Cardiac muscle cell (in vitro differentiated cells and primary cell): ENCODE measurements around the gene SPI1. TPM values are rescaled to one million over a fixed set of nuclear protein-coding genes. Genes with fewer than 3 reads are reported as not detected.
A peak's percentile ranks its signal among the peaks of the same experiment; 100 is the strongest.

ENCODE experiments used
- DNase-seq, 2 donors: peaks; one replicate each; pipeline versions ENCODE4 v3.0.0 to v3.0.0-alpha.2; 2010 to 2017; ENCODE audit warnings: low read depth in 1 of 2, low spot score in 1 of 2
- H3K27ac ChIP-seq: fragments of 200-600 bp; sonication (generic); 2 replicates; pipeline ENCODE4 v1.5.1; 2016
- H3K27me3 ChIP-seq: fragments of 200-600 bp; sonication (generic); 2 replicates; pipeline ENCODE4 v1.6.0; 2016; ENCODE audit warnings: control low read depth
- H3K36me3 ChIP-seq: fragments of 200-600 bp; sonication (generic); 2 replicates; pipeline ENCODE4 v1.5.1; 2016; ENCODE audit warnings: control low read depth
- H3K4me1 ChIP-seq: fragments of 200-600 bp; sonication (generic); 2 replicates; pipeline ENCODE4 v1.8.1; 2017; ENCODE audit warnings: low read depth, mild to moderate bottlenecking, mixed run types
- H3K4me3 ChIP-seq: fragments of 200-600 bp; sonication (generic); 2 replicates; pipeline ENCODE4 v1.5.1; 2016; ENCODE audit warnings: mild to moderate bottlenecking
- H3K9me3 ChIP-seq: fragments of 200-600 bp; sonication (generic); 2 replicates; pipeline ENCODE4 v1.5.1; 2017; ENCODE audit warnings: low read depth, mild to moderate bottlenecking, control low read depth
- CTCF ChIP-seq: IDR thresholded peaks from 2 replicates; pipeline ENCODE4 v1.5.1; 2012; ENCODE audit warnings: low read depth, mild to moderate bottlenecking, low read length
- polyA plus RNA-seq: library from polyadenylated mRNA; unstranded; fragments of >200 nt; fragmentation: Nextera tagmentation; extraction: Ambion mirVana; gene quantifications from 2 replicates; pipeline ENCODE4 v1.2.1, GENCODE V29; 2016
- total RNA-seq: library from RNA; depleted of rRNA; stranded (reverse); fragments of >200 nt; gene quantifications from 2 replicates; pipeline ENCODE4 v1.2.3, GENCODE V29; 2016

Gene SPI1
- total and polyA plus RNA-seq, 2 experiments from 2014 or later, result 0.56 TPM; not detected in 1

- no peak for DNase-seq
- TF ChIP-seq CTCF, result no peak
- peaks cover 58% of the 10 kb centered on the region for H3K36me3 ChIP-seq
- no peak overlapping the region for H3K4me3 ChIP-seq
- no peaks in the 10 kb centered on the region for H3K9me3 ChIP-seq
- H3K27me3 ChIP-seq, result no peaks in the 10 kb centered on the region
- no peaks in the 10 kb centered on the region for H3K4me1 ChIP-seq
- H3K27ac ChIP-seq, result peak overlapping the region; percentile 22
Measured at GRCh38 chr11:47305734-47306483, 72.4 kb downstream of the SPI1 start.

Other genes starting within 250 kb of the SPI1 start
- gene ARFGAP2, start 201.7 kb downstream of the SPI1 start, total RNA-seq, result 136 and 143 TPM in 2 replicates
- 107 and 126 TPM in 2 replicates for gene ARFGAP2, start 201.7 kb downstream of the SPI1 start, polyA plus RNA-seq
- 62.6 and 113 TPM in 2 replicates for gene PACSIN3, start 192.1 kb downstream of the SPI1 start, total RNA-seq
- gene PACSIN3, start 192.1 kb downstream of the SPI1 start, polyA plus RNA-seq, result 79.8 and 116 TPM in 2 replicates
- gene DDB2, start 163.6 kb downstream of the SPI1 start, total RNA-seq, result 45.1 and 79.4 TPM in 2 replicates
- 40.5 and 65.2 TPM in 2 replicates for gene DDB2, start 163.6 kb downstream of the SPI1 start, polyA plus RNA-seq
- gene ACP2, start 129.7 kb downstream of the SPI1 start, total RNA-seq, result 87.7 and 94.0 TPM in 2 replicates
- gene ACP2, start 129.7 kb downstream of the SPI1 start, polyA plus RNA-seq, result 67.1 and 67.5 TPM in 2 replicates
- gene NR1H3, start 120.6 kb downstream of the SPI1 start, total RNA-seq, result 21.4 and 31.6 TPM in 2 replicates
- 16.2 and 30.6 TPM in 2 replicates for gene NR1H3, start 120.6 kb downstream of the SPI1 start, polyA plus RNA-seq
- gene MADD, start 108.4 kb downstream of the SPI1 start, total RNA-seq, result 62.5 and 103 TPM in 2 replicates
- gene MADD, start 108.4 kb downstream of the SPI1 start, polyA plus RNA-seq, result 58.8 and 70.2 TPM in 2 replicates
- 489 and 605 TPM in 2 replicates for gene MYBPC3, start 25.8 kb downstream of the SPI1 start, total RNA-seq
- 476 and 751 TPM in 2 replicates for gene MYBPC3, start 25.8 kb downstream of the SPI1 start, polyA plus RNA-seq
- 71.7 and 79.4 TPM in 2 replicates for gene SLC39A13, start 30.0 kb upstream of the SPI1 start, total RNA-seq
- gene SLC39A13, start 30.0 kb upstream of the SPI1 start, polyA plus RNA-seq, result 80.8 and 86.6 TPM in 2 replicates
- gene PSMC3, start 47.9 kb upstream of the SPI1 start, total RNA-seq, result 107 and 161 TPM in 2 replicates
- 161 and 236 TPM in 2 replicates for gene PSMC3, start 47.9 kb upstream of the SPI1 start, polyA plus RNA-seq
- not detected in 2 replicates for gene RAPSN, start 70.6 kb upstream of the SPI1 start, total RNA-seq
- gene RAPSN, start 70.6 kb upstream of the SPI1 start, polyA plus RNA-seq, result not detected in 2 replicates
- 72.2 and 178 TPM in 2 replicates for gene CELF1, start 174.6 kb upstream of the SPI1 start, total RNA-seq
- 98.9 and 162 TPM in 2 replicates for gene CELF1, start 174.6 kb upstream of the SPI1 start, polyA plus RNA-seq
- gene PTPMT1, start 187.1 kb upstream of the SPI1 start, total RNA-seq, result 212 and 246 TPM in 2 replicates
- 123 and 143 TPM in 2 replicates for gene PTPMT1, start 187.1 kb upstream of the SPI1 start, polyA plus RNA-seq
- gene KBTBD4, start 200.4 kb upstream of the SPI1 start, total RNA-seq, result 16.9 and 22.5 TPM in 2 replicates
- gene KBTBD4, start 200.4 kb upstream of the SPI1 start, polyA plus RNA-seq, result 18.6 and 23.9 TPM in 2 replicates
- gene NDUFS3, start 200.5 kb upstream of the SPI1 start, total RNA-seq, result 79.1 and 128 TPM in 2 replicates
- 210 and 232 TPM in 2 replicates for gene NDUFS3, start 200.5 kb upstream of the SPI1 start, polyA plus RNA-seq
- gene FAM180B, start 208.1 kb upstream of the SPI1 start, total RNA-seq, result not detected in 2 replicates
- gene FAM180B, start 208.1 kb upstream of the SPI1 start, polyA plus RNA-seq, result 0.12 TPM in 1 of 2 replicates, not detected in the other
- 72.9 and 80.9 TPM in 2 replicates for gene C1QTNF4, start 215.9 kb upstream of the SPI1 start, total RNA-seq
- 50.8 and 53.6 TPM in 2 replicates for gene C1QTNF4, start 215.9 kb upstream of the SPI1 start, polyA plus RNA-seq